Osteocyte (in vitro differentiated cells): ENCODE measurements around the gene ALPK3. TPM values are rescaled to one million over a fixed set of nuclear protein-coding genes. Genes with fewer than 3 reads are reported as not detected.

Experiments
- DNase-seq: peaks from one replicate; pipeline ENCODE4 v3.0.0; 2021; ENCODE audit warnings: mixed read lengths; ENCODE audit not compliant: unreplicated experiment; ENCODE audit errors: extremely low spot score
- H3K27ac Mint-ChIP-seq: one replicate; pipeline ENCODE4 v1.8.0; 2021; ENCODE audit warnings: mild to moderate bottlenecking, mixed read lengths; ENCODE audit not compliant: unreplicated experiment
- H3K27me3 Mint-ChIP-seq: one replicate; pipeline ENCODE4 v1.8.0; 2021; ENCODE audit warnings: mixed read lengths; ENCODE audit not compliant: unreplicated experiment
- H3K36me3 Mint-ChIP-seq: one replicate; pipeline ENCODE4 v1.8.0; 2021; ENCODE audit warnings: mixed read lengths; ENCODE audit not compliant: unreplicated experiment
- H3K4me1 Mint-ChIP-seq: one replicate; pipeline ENCODE4 v1.8.0; 2021; ENCODE audit warnings: mixed read lengths; ENCODE audit not compliant: unreplicated experiment
- H3K4me3 Mint-ChIP-seq: one replicate; pipeline ENCODE4 v1.8.0; 2021; ENCODE audit warnings: mild to moderate bottlenecking, moderate library complexity, mixed read lengths; ENCODE audit not compliant: unreplicated experiment
- H3K9me3 Mint-ChIP-seq: one replicate; pipeline ENCODE4 v1.8.0; 2021; ENCODE audit warnings: mixed read lengths; ENCODE audit not compliant: unreplicated experiment
- long read RNA-seq: library from polyadenylated mRNA; unstranded; transcript quantifications from one replicate; pipeline ENCODE4 v2.0.0, GENCODE V29; 2021
- total RNA-seq: library from RNA; stranded (reverse); gene quantifications from 2 replicates; pipeline ENCODE4 v1.2.1, GENCODE V29; 2021
- TF ChIP-seq, protein P1 (sequence below): fragments of 200-600 bp; sonication (generic); IDR thresholded peaks from 2 replicates; pipeline ENCODE4 v1.5.0; 2021; ENCODE audit warnings: antibody characterized with exemption, mild to moderate bottlenecking, moderate library complexity

The ALPK3 gene
- total RNA-seq: 0.27 and 0.37 TPM in 2 replicates
- long read RNA-seq: 0 reads

GRCh38 chr15:84816694-84817465, at the start of gene ALPK3:
TSS of gene ALPK3 (plus strand) at chr15:84817356. CDS start at chr15:84817453, 97 bp downstream.
- peaks cover 12% of the 10 kb centered on the region for H3K4me1 Mint-ChIP-seq
- DNase-seq: no peak
- no peak within 1 kb of the TSS for H3K4me3 Mint-ChIP-seq
- no peaks in the 10 kb centered on the region for H3K9me3 Mint-ChIP-seq
- TF ChIP-seq, protein P1, sequence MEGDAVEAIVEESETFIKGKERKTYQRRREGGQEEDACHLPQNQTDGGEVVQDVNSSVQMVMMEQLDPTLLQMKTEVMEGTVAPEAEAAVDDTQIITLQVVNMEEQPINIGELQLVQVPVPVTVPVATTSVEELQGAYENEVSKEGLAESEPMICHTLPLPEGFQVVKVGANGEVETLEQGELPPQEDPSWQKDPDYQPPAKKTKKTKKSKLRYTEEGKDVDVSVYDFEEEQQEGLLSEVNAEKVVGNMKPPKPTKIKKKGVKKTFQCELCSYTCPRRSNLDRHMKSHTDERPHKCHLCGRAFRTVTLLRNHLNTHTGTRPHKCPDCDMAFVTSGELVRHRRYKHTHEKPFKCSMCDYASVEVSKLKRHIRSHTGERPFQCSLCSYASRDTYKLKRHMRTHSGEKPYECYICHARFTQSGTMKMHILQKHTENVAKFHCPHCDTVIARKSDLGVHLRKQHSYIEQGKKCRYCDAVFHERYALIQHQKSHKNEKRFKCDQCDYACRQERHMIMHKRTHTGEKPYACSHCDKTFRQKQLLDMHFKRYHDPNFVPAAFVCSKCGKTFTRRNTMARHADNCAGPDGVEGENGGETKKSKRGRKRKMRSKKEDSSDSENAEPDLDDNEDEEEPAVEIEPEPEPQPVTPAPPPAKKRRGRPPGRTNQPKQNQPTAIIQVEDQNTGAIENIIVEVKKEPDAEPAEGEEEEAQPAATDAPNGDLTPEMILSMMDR: no peak
- H3K27me3 Mint-ChIP-seq: no peaks in the 10 kb centered on the region
- H3K27ac Mint-ChIP-seq: peak within 1 kb of the TSS; percentile 43
- H3K36me3 Mint-ChIP-seq: no peaks in the 10 kb centered on the region

DNA sequence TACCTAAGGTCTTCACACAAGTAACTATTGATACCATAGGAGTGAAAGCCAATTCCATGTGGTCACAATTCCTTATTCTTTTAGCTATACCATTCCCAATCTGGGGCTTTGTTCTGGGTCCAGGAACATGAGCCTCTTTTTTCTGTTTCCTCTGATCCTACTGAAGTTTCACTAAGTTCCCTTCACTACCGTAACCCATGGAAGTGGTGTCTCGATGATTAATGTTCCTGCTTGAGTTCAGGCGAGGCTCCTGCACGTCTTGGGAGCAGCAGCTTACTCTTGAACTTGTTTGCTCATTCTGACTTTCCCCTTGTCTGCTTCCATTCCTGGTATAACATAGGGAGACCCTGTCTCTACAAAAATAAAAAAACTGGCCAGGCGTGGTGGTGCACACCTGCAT, 45.1 kb upstream of the ALPK3 start:
- no peak for DNase-seq
- H3K27ac Mint-ChIP-seq: no peak overlapping the region
- H3K9me3 Mint-ChIP-seq: no peaks in the 10 kb centered on the region
- peaks cover 8% of the 10 kb centered on the region for H3K4me1 Mint-ChIP-seq
- TF ChIP-seq, protein P1: no peak
- H3K4me3 Mint-ChIP-seq: no peak overlapping the region
- peaks cover 19% of the 10 kb centered on the region for H3K36me3 Mint-ChIP-seq
- H3K27me3 Mint-ChIP-seq: no peaks in the 10 kb centered on the region

DNA sequence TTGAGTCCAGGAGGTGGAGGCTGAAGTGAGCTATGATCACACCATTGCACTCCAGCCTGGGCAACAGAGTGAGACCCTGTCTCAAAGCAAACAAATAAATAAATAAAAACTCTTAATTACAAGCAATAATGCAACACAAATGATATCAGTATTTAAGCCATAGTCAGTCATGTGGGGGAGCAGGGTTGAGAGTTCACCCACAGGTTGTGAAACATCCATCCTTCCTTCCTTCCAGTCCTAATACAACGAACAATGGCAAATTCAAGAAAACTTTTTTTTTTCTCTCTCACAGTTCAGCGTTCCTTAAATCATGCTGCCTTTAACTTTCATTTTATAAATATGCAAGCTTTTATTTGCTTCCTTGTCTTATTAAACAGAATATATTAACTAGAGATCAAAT, 44.7 kb upstream of the ALPK3 start:
- peaks cover 8% of the 10 kb centered on the region for H3K4me1 Mint-ChIP-seq
- DNase-seq: no peak
- H3K36me3 Mint-ChIP-seq: peaks cover 16% of the 10 kb centered on the region
- no peak overlapping the region for H3K27ac Mint-ChIP-seq
- no peak overlapping the region for H3K4me3 Mint-ChIP-seq
- TF ChIP-seq, protein P1: no peak
- no peaks in the 10 kb centered on the region for H3K27me3 Mint-ChIP-seq
- H3K9me3 Mint-ChIP-seq: no peaks in the 10 kb centered on the region

DNA sequence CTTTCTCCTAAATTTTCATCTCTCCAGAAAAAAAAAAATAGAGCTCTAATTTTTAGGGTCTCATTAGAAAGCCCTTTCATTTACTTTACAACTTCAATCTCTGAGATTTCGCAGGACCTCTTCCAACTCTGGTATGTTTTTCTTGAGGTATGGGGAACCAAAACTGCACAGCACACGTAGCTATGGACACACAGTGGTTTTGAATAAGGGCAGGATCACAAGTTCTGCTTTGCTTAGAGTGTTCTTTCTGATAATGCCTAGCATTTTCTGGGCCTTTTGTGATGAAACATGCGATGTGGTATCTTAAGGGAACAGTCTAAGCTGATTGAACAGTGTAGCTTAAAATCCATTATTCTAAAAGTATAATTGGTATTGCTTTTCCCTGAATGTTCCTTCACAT, 43.4 kb upstream of the ALPK3 start:
- Mint-ChIP-seq H3K27me3 (no peaks in the 10 kb centered on the region), H3K36me3 (peaks cover 16% of the 10 kb centered on the region), H3K27ac (no peak overlapping the region), H3K4me3 (no peak overlapping the region), H3K4me1 (peaks cover 10% of the 10 kb centered on the region), H3K9me3 (no peaks in the 10 kb centered on the region)
- TF ChIP-seq, protein P1: no peak
- DNase-seq: no peak

GRCh38 chr15:84775867-84776449, 41.2 kb upstream of the ALPK3 start:
- H3K27me3 Mint-ChIP-seq: no peaks in the 10 kb centered on the region
- no peak for DNase-seq

More at GRCh38 chr15:84775867-84776449, 41.2 kb upstream of the ALPK3 start:
- Mint-ChIP-seq H3K4me3 (no peak overlapping the region), H3K36me3 (peaks cover 6% of the 10 kb centered on the region), H3K27ac (no peak overlapping the region), H3K9me3 (no peaks in the 10 kb centered on the region), H3K4me1 (peaks cover 10% of the 10 kb centered on the region)
- TF ChIP-seq, protein P1: no peak
